ENCODE measurements around the gene ENTPD2.

The ENTPD2 gene

DNA sequence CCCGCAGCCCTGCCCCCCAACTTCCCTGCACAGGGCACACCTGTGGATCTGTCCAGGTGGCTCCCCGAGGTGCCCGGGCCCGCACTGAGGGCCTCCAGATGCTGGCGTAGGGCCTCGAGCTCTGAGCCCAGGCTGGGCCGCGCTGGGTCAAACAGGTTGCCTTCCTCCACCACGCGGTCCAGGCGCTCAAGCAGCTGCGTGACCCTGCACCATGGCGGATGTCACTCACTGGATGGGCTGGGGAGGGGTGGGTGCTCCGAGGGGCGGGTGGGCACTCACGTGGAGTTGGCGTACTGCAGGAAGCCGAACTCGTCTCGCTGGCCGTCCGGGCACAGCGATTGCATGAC lies 31.2 kb downstream of the ENTPD2 start:
- TF ChIP-seq, protein P1, sequence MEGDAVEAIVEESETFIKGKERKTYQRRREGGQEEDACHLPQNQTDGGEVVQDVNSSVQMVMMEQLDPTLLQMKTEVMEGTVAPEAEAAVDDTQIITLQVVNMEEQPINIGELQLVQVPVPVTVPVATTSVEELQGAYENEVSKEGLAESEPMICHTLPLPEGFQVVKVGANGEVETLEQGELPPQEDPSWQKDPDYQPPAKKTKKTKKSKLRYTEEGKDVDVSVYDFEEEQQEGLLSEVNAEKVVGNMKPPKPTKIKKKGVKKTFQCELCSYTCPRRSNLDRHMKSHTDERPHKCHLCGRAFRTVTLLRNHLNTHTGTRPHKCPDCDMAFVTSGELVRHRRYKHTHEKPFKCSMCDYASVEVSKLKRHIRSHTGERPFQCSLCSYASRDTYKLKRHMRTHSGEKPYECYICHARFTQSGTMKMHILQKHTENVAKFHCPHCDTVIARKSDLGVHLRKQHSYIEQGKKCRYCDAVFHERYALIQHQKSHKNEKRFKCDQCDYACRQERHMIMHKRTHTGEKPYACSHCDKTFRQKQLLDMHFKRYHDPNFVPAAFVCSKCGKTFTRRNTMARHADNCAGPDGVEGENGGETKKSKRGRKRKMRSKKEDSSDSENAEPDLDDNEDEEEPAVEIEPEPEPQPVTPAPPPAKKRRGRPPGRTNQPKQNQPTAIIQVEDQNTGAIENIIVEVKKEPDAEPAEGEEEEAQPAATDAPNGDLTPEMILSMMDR (conservative IDR thresholded peaks at IDR 0.05) = no peak
- TF ChIP-seq ZFX (IDR thresholded peaks at IDR 0.05) = no peak
- peak overlapping the region; percentile 91 for H3K27ac ChIP-seq

DNA sequence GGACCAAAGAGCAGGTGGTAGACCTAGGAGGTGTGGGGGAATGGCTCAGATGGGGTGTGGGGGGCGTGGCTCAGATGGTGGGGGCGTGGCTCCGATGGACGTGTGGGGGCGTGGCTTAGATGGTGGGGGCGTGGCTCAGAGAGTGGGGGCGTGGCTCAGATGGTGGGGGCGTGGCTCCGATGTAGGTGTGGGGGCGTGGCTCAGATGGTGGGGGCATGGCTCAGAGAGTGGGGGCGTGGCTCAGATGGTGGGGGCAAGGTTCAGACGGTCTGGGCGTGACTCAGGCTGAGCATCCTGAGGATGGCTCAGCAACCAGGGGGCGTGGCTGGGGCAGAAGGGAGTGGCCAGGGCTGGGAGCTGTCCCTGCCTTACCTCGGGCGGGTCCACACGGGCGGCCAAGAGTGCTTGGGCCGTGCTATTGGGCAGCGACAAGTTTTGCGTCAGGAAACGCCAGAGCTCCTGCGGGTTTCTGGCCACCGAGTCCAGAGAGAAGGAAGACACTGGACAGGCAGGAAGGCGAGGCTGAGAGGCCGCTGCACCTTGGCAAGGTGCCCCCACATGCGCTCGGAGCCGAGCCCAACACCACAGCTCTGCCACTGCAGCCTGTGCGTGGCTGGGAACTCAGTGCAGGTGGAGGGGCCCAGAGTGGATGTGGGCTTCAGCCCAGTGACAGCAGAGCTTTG lies 31.7 kb downstream of the ENTPD2 start:
- no peak for TF ChIP-seq ZFX (IDR thresholded peaks at IDR 0.05)
- TF ChIP-seq, protein P1 (conservative IDR thresholded peaks at IDR 0.05) = no peak
- H3K27ac ChIP-seq = peak overlapping the region; percentile 91

DNA sequence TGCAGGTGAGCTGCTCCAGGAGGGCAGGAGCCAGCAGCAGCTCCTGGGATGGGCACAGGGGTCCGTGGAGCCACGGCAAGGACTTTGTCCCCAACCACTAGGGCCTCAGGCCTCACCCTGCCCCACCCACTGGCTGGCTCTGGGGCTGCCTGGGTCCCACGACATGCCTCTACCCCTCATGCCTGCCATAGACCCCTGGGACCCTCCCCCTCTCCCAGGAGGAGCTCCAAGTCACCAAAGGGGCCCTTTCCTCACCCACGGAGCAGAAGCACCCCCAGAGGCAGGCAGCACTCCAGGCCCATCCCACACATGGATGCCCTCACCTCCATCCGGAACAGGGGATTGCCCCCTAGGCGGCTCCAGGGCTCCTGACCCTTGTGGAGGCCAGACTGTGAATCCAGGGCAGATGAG lies 32.3 kb downstream of the ENTPD2 start:
- H3K27ac ChIP-seq = no peak overlapping the region
- no peak for TF ChIP-seq ZFX (IDR thresholded peaks at IDR 0.05)
- TF ChIP-seq, protein P1 (conservative IDR thresholded peaks at IDR 0.05) = no peak

- no peak overlapping the region for H3K27ac ChIP-seq
- no peak for TF ChIP-seq ZFX (IDR thresholded peaks at IDR 0.05)
- TF ChIP-seq, protein P1 (conservative IDR thresholded peaks at IDR 0.05) = no peak
These were observed 32.9 kb downstream of the ENTPD2 start for GRCh38 chr9:137020771-137021567.

DNA sequence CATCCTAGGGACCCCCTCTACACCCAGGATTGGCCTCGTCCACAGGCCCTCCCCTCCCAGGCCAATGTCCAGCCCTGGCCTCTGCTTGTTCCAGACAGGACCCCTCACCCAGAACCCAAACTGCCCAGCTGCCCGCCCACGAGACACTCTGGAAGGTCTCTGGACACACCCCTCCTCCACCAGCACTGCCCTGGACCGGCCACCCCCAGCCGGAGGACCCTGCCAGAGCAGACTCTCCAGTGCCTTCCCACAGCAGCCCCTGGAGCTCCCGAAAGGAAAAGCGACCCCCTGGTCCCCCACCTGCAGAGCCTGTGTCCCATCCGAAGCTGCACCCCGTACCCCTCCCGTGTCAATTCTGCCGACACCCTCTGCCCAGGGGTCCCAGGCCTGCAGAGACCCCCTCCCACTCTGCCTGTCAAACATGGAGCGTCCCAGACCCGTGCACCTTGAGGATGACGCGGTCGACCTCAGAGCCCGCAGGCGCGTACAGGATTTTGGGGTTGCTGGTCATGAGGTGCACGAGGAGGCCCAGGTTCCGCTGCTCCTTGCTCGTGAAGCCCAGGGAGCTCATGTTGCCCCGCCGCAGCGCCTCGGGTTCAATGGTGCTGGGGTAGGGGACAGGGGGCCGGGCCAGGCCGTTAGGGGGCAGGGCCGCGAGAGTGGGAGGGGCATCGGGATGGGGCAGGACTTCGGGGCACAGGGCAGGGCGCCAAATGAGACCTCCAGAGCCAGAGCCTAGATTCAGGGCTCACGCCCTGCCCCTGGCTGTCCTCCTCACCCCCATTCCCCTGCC lies 33.8 kb downstream of the ENTPD2 start:
- no peak overlapping the region for H3K27ac ChIP-seq
- TF ChIP-seq, protein P1 (conservative IDR thresholded peaks at IDR 0.05) = no peak
- no peak for TF ChIP-seq ZFX (IDR thresholded peaks at IDR 0.05)

- TF ChIP-seq, protein P1 (conservative IDR thresholded peaks at IDR 0.05) = no peak
- no peak for TF ChIP-seq ZFX (IDR thresholded peaks at IDR 0.05)
- no peak overlapping the region for H3K27ac ChIP-seq
These were observed 34.9 kb downstream of the ENTPD2 start for GRCh38 chr9:137018761-137019559.
